GM12865 (cell line): ENCODE measurements around the gene DUSP21.

Source experiments
- DNase-seq: peaks from one replicate; pipeline ENCODE4 v3.0.0; 2010; ENCODE audit warnings: low read depth
- H3K4me3 ChIP-seq: 2 replicates; pipeline ENCODE4 v1.5.1; 2011; ENCODE audit warnings: mild to moderate bottlenecking, low read depth, low read length, control low read depth
- CTCF ChIP-seq: IDR thresholded peaks from 2 replicates; pipeline ENCODE4 v1.5.1; 2011; ENCODE audit warnings: low read length, control low read depth, low read depth, inconsistent platforms; ENCODE audit not compliant: insufficient read depth; ENCODE audit errors: missing control alignments

DUSP21 gene

GRCh38 chrX:44891642-44892041, 47.8 kb downstream of the DUSP21 start:
- no peak for DNase-seq
- TF ChIP-seq CTCF = no peak
- no peak overlapping the region for H3K4me3 ChIP-seq
